Upper lobe of left lung (tissue), 4 donors: Measurements from ENCODE around the gene CNDP2.

Experiments
- CTCF ChIP-seq, 6 experiments: fragments of 450-650 bp in 4 of 6; fragments of 200-600 bp in 2 of 6; sonication (generic) in 2 of 6; IDR thresholded peaks; one replicate each; pipeline ENCODE4 v1.5.1; 2016 to 2019; ENCODE audit warnings: antibody characterized with exemption in 6 of 6
- POLR2A ChIP-seq, 4 donors: fragments of 450-650 bp; IDR thresholded peaks; one replicate each; pipeline ENCODE4 v1.5.1; 2016 to 2017; ENCODE audit warnings: antibody characterized with exemption in 4 of 4, mild to moderate bottlenecking in 2 of 4

GRCh38 chr18:74546751-74547530 is 50.8 kb downstream of the CNDP2 start:
- no peak for TF ChIP-seq CTCF (IDR thresholded peaks at IDR 0.05)
- no peak for TF ChIP-seq POLR2A (IDR thresholded peaks at IDR 0.05)
